ENCODE results near the gene ATXN7L3. TPM values are rescaled to one million over a fixed set of nuclear protein-coding genes. Genes with fewer than 3 reads are reported as not detected.

ATXN7L3 gene
- total RNA-seq, 4 donors from 2014 or later, result 4.6 to 98.4 (median 36.2) TPM

DNA sequence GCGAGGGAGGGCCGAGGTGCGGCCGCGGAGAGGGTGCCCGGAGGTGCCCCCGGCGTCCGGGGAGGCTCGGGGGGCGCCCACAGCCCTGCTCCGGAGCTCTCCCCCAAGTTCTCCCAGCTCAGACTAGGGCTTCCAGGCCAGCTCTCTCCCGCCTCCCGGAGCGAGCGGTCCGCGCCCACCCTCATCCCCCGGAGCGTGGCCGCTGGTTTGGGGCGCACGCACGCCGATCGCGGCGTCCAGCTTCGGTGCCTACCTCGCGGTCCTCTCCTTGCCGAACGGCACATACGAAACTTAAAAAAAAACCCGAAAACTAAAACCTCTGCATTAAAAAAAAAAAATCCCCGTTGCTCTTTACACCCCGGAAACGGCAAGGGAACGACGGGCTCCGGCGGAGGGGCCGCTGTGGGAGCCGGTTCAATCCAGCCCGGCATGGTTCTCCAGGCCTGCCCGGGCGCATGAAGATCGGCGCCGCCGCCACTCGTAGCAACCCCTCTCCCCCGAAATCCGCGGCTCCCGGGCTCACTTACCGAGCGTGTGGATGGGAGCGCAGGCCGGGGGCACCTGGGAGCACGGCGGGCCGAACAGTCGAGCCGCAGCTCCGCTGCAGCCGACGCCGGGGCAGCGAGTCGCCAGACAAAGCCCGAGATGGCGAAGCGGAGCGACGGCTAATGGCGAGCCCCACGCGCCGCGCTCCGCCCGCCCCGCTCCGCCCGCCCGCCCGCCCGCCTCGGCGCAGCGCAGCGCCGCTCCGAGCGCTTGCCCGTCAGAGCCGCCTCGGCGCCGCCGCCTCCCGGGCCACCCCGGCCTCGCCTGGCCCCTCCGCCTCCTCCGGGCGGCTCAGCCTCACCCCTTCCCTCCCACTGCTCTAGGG lies 20.8 kb upstream of the ATXN7L3 start:
- intact Hi-C loops (cut with DNase I; ENCODE audit: low total_unique reads), result no loop called here
- no peaks in the 10 kb centered on the region for H3K27me3 ChIP-seq
- TF ChIP-seq, protein P1, sequence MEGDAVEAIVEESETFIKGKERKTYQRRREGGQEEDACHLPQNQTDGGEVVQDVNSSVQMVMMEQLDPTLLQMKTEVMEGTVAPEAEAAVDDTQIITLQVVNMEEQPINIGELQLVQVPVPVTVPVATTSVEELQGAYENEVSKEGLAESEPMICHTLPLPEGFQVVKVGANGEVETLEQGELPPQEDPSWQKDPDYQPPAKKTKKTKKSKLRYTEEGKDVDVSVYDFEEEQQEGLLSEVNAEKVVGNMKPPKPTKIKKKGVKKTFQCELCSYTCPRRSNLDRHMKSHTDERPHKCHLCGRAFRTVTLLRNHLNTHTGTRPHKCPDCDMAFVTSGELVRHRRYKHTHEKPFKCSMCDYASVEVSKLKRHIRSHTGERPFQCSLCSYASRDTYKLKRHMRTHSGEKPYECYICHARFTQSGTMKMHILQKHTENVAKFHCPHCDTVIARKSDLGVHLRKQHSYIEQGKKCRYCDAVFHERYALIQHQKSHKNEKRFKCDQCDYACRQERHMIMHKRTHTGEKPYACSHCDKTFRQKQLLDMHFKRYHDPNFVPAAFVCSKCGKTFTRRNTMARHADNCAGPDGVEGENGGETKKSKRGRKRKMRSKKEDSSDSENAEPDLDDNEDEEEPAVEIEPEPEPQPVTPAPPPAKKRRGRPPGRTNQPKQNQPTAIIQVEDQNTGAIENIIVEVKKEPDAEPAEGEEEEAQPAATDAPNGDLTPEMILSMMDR (IDR thresholded peaks at IDR 0.05), result no peak
- TF ChIP-seq POLR2A (IDR thresholded peaks at IDR 0.05), result no peak
- H3K4me1 ChIP-seq, result peaks cover 12 to 16% of the 10 kb centered on the region in 2 donors
- no peak for DNase-seq
- H3K36me3 ChIP-seq, result no peaks in the 10 kb centered on the region
- H3K27ac ChIP-seq, result peak overlapping the region; percentile 98 to 100
- no peaks in the 10 kb centered on the region for H3K9me3 ChIP-seq
- peak overlapping the region; percentile 59 to 95 for H3K4me3 ChIP-seq

DNA sequence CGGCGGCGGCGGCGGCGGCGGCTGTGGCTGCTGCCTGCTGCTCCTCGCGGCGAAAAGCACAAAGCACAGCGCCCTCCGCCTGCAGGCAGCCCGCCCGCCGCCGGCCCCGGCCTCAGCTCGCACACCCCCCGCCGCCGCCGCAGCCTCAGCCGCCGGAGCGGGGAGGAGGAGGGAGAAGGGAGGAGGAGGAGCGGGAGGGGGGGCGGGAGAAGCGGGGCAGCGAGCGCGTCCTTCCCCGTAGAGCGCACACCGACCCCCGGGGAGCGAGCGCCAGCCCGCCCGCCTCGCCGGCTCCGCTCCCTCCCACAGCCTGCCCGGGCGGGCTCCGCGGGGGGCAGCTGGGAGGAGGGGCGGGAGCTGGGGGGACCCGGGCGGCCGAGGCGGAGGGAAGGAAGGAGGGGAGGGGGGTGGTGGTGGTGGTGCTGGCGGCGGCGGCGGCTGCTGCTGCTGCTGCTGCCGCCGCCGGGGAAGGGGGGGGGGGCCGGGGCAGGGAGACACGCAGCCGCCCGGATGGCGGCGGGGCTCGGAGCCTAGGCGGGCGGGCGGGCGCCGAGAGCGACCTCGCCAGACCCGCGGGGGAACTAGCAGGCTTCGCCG lies 20.0 kb upstream of the ATXN7L3 start, which contains the start of gene UBTF:
Gene UBTF (minus strand): TSS at position 60 of the 597 bp plus-strand sequence. CDS start 1,446 bp downstream, outside the sequence.
- no peaks in the 10 kb centered on the region for H3K36me3 ChIP-seq
- intact Hi-C loops (cut with DNase I; ENCODE audit: low total_unique reads), result no loop called here
- H3K4me1 ChIP-seq, result peaks cover 12 to 16% of the 10 kb centered on the region in 2 donors
- H3K27me3 ChIP-seq, result no peaks in the 10 kb centered on the region
- H3K27ac ChIP-seq, result peak within 1 kb of the TSS; percentile 98 to 100
- TF ChIP-seq POLR2A (IDR thresholded peaks at IDR 0.05), result no peak
- no peaks in the 10 kb centered on the region for H3K9me3 ChIP-seq
- DNase-seq, result peak; percentile 73 to 76
- peak within 1 kb of the TSS; percentile 59 to 95 for H3K4me3 ChIP-seq

- H3K27ac ChIP-seq, result peak overlapping the region; percentile 98 to 100
- DNase-seq, result peak; percentile 66 to 74
- H3K27me3 ChIP-seq, result no peaks in the 10 kb centered on the region
- TF ChIP-seq, protein P1 (IDR thresholded peaks at IDR 0.05), result peak in 3 of 4 experiments; percentile 45 to 88 (median 67)
- TF ChIP-seq POLR2A (IDR thresholded peaks at IDR 0.05), result peak in 1 of 2 donors; percentile 47
- H3K36me3 ChIP-seq, result no peaks in the 10 kb centered on the region
- intact Hi-C loops (cut with DNase I; ENCODE audit: low total_unique reads), result no loop called here
- H3K4me3 ChIP-seq, result peak overlapping the region; percentile 59 to 95
- H3K9me3 ChIP-seq, result no peaks in the 10 kb centered on the region
- H3K4me1 ChIP-seq, result peaks cover 12 to 16% of the 10 kb centered on the region in 2 donors
Observed at GRCh38 chr17:44219108-44219615, 19.5 kb upstream of the ATXN7L3 start.

GRCh38 chr17:44218344-44219107 lies 18.8 kb upstream of the ATXN7L3 start:
- Histone ChIP-seq H3K27ac (peak overlapping the region; percentile 98 to 100), H3K36me3 (no peaks in the 10 kb centered on the region), H3K4me3 (peak overlapping the region; percentile 59 to 95), H3K27me3 (no peaks in the 10 kb centered on the region), H3K4me1 (peaks cover 12 to 16% of the 10 kb centered on the region in 2 donors), H3K9me3 (no peaks in the 10 kb centered on the region)
- TF ChIP-seq POLR2A (IDR thresholded peaks at IDR 0.05), result peak; percentile 15 to 72
- TF ChIP-seq, protein P1 (IDR thresholded peaks at IDR 0.05), result peak; percentile 44 to 78 (median 50)
- intact Hi-C loops (cut with DNase I; ENCODE audit: low total_unique reads), result no loop called here
- DNase-seq, result peak; percentile 85 to 90

GRCh38 chr17:44217738-44218343 lies 18.2 kb upstream of the ATXN7L3 start:
- no peak for DNase-seq
- TF ChIP-seq, protein P1 (IDR thresholded peaks at IDR 0.05), result no peak
- no peak for TF ChIP-seq POLR2A (IDR thresholded peaks at IDR 0.05)
- H3K27ac ChIP-seq, result peak overlapping the region; percentile 98 to 100
- H3K4me3 ChIP-seq, result peak overlapping the region; percentile 59 to 95
- H3K36me3 ChIP-seq, result no peaks in the 10 kb centered on the region
- H3K4me1 ChIP-seq, result peaks cover 12 to 16% of the 10 kb centered on the region in 2 donors
- intact Hi-C loops (cut with DNase I; ENCODE audit: low total_unique reads), result no loop called here
- H3K9me3 ChIP-seq, result no peaks in the 10 kb centered on the region
- no peaks in the 10 kb centered on the region for H3K27me3 ChIP-seq

Data from uterus (tissue), 4 donors.